ENCODE results near the gene PRM2. TPM values are rescaled to one million over a fixed set of nuclear protein-coding genes. Genes with fewer than 3 reads are reported as not detected.
"Not testable (repeated sequence)": the region's sequence is repeated elsewhere in the genome, so short reads cannot be mapped to it uniquely, and the experiment has no call there.

The PRM2 gene
- total RNA-seq, 1 experiment from 2014 or later: not detected

GRCh38 chr16:11300560-11300892 lies 24.2 kb upstream of the PRM2 start:
- intact Hi-C loops (cut with micrococcal nuclease; ENCODE audit: unreplicated experiment): no loop called here

DNA sequence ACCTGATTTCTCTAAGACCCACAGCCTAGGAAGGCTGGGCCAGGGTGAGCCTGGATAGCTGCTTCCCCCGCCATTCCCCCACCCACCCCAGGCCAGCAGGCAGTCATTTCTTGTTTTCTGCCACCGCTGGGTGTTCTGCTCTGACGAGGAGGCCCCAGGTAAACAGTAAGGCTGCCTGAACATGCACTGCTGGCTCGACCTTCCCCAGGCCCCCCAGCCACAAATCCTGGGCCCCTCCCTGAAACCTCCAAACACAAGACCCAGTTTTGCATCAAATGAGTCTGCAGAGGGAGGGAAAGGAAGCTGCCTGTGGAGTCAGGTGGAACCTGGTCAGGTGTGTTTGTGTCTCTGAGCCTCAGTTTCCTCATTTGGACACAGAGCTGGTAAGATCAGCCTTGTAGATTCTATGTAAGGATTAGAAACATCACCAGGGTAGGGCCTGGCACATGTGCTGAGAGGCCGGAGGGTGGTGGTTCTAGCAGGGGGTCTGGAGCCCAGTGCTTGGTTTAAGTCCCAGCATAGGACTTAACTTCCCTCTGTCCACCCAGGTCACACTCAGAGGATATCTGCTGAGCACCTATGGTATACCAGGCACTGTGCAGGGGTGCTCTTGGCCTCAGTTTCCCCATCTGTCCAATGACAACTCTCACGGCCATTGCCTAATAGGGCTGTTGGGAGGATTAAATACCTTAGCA lies 23.7 kb upstream of the PRM2 start:
- no peak overlapping the region for H3K4me3 ChIP-seq (ENCODE audit: low read depth, low read length)
- no peak overlapping the region for H3K27ac Mint-ChIP-seq (ENCODE audit: unreplicated experiment)
- ChIA-PET POLR2A (no interaction called here), CTCF (no interaction called here)
- H3K4me1 ChIP-seq: peaks cover 13% of the 10 kb centered on the region
- DNase-seq: no peak
- no peaks in the 10 kb centered on the region for H3K4me1 Mint-ChIP-seq (ENCODE audit: low read depth, unreplicated experiment)
- no peaks in the 10 kb centered on the region for H3K27me3 Mint-ChIP-seq (ENCODE audit: insufficient read depth, unreplicated experiment)
- H3K9me3 Mint-ChIP-seq (ENCODE audit: unreplicated experiment): no peaks in the 10 kb centered on the region
- H3K4me3 Mint-ChIP-seq (ENCODE audit: unreplicated experiment): no peak overlapping the region
- BruUV-seq (replicated peaks): no TSS peak
- TF ChIP-seq CTCF (IDR thresholded peaks at IDR 0.05; ENCODE audit: insufficient read depth in 1 of 2, low read depth in 1 of 2, low read length in 1 of 2, severe bottlenecking in 1 of 2, unreplicated experiment in 1 of 2): no peak
- no peaks in the 10 kb centered on the region for H3K36me3 Mint-ChIP-seq (ENCODE audit: insufficient read depth, unreplicated experiment)
- intact Hi-C loops (cut with micrococcal nuclease; ENCODE audit: unreplicated experiment): no loop called here
- H3K27me3 ChIP-seq (replicated peaks; ENCODE audit: control insufficient read depth, insufficient read depth, low read length): no peaks in the 10 kb centered on the region
- no peaks in the 10 kb centered on the region for H3K9me3 ChIP-seq
- no peaks in the 10 kb centered on the region for H3K36me3 ChIP-seq (ENCODE audit: control insufficient read depth, insufficient read depth, low read length)

More at GRCh38 chr16:11300560-11300892, 24.2 kb upstream of the PRM2 start:
- Mint-ChIP-seq H3K4me1 (ENCODE audit: low read depth, unreplicated experiment) (no peaks in the 10 kb centered on the region), H3K27me3 (ENCODE audit: insufficient read depth, unreplicated experiment) (no peaks in the 10 kb centered on the region), H3K36me3 (ENCODE audit: insufficient read depth, unreplicated experiment) (no peaks in the 10 kb centered on the region), H3K9me3 (ENCODE audit: unreplicated experiment) (no peaks in the 10 kb centered on the region), H3K4me3 (ENCODE audit: unreplicated experiment) (no peak overlapping the region), H3K27ac (ENCODE audit: unreplicated experiment) (no peak overlapping the region)
- CTCF ChIA-PET: no interaction called here
- TF ChIP-seq CTCF (IDR thresholded peaks at IDR 0.05; ENCODE audit: insufficient read depth in 1 of 2, low read depth in 1 of 2, low read length in 1 of 2, severe bottlenecking in 1 of 2, unreplicated experiment in 1 of 2): no peak
- no TSS peak for BruUV-seq (replicated peaks)
- Histone ChIP-seq H3K27me3 (replicated peaks; ENCODE audit: control insufficient read depth, insufficient read depth, low read length) (no peaks in the 10 kb centered on the region), H3K4me3 (ENCODE audit: low read depth, low read length) (no peak overlapping the region), H3K4me1 (peaks cover 13% of the 10 kb centered on the region), H3K9me3 (no peaks in the 10 kb centered on the region), H3K36me3 (ENCODE audit: control insufficient read depth, insufficient read depth, low read length) (no peaks in the 10 kb centered on the region)
- no peak for DNase-seq
- POLR2A ChIA-PET: no interaction called here

DNA sequence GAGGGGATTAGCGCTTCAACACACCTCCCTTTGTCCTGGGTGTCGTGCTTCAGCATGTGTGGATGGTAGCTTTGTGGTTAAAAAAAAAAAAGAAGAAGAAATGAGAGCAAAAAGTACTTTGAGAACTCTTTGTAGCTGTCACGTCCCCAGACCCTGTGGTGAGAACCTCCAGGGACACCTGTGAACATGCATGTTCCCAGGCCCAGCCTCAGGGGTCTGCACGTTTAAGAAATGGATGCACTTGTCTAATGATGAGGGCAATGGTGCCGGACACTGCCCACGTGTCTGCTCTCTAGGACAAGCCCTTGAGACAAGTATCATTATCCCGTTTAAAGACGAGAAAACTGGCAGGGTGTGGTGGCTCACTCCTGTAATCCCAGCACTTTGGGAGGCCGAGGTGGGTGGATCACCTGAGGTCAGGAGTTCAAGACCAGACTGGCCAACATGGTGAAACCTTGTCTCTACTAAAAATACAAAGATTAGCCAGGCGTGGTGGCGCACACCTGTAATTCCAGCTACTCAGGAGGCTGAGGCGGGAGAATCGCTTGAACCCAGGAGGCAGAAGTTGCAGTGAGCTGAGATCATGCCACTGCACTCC lies 22.8 kb upstream of the PRM2 start:
- ChIA-PET CTCF (interaction anchor here (1.2 kb wide), 1 partner anchor 43 kb away, joined by 5 read pairs; the partner anchor contains the start of gene SOCS1), POLR2A (interaction anchor here (0.6 kb wide), 1 partner anchor 37 kb away, joined by 8 read pairs; no protein-coding TSS in a partner anchor)
- H3K27me3 Mint-ChIP-seq (ENCODE audit: insufficient read depth, unreplicated experiment); H3K4me3 Mint-ChIP-seq (ENCODE audit: unreplicated experiment); BruUV-seq (replicated peaks); H3K27me3 ChIP-seq (replicated peaks; ENCODE audit: control insufficient read depth, insufficient read depth, low read length); H3K4me3 ChIP-seq (ENCODE audit: low read depth, low read length); H3K36me3 Mint-ChIP-seq (ENCODE audit: insufficient read depth, unreplicated experiment); intact Hi-C loops (cut with micrococcal nuclease; ENCODE audit: unreplicated experiment); H3K27ac Mint-ChIP-seq (ENCODE audit: unreplicated experiment); H3K9me3 ChIP-seq; H3K4me1 Mint-ChIP-seq (ENCODE audit: low read depth, unreplicated experiment); DNase-seq; H3K36me3 ChIP-seq (ENCODE audit: control insufficient read depth, insufficient read depth, low read length); H3K9me3 Mint-ChIP-seq (ENCODE audit: unreplicated experiment): not testable (repeated sequence)
- peaks cover 13% of the 10 kb centered on the region for H3K4me1 ChIP-seq
